ENCODE data around the gene PARD6G.

PARD6G gene

DNA sequence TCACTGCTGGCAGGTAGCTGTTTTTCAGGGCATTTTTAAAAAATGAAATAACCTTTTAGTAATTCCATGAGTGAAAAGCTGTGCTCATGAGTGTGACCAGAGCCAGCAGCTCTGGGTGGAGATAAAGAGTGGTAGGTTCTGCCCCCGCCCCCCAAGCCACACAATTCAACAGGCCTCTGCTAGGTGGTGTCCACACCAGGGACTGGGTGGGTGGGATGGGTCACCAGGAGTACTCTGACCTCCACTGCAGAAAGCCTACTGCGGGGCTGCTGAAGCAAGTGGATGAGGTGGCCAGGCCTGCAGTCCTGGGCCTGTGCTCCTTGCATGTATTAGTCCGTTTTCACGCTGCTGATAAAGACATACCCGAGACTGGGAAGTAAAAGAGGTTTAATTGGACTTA lies 15.3 kb downstream of the PARD6G start:
- H3K4me3 ChIP-seq (ENCODE audit: low read depth, low read length), result no peak overlapping the region
- TF ChIP-seq, protein P1, sequence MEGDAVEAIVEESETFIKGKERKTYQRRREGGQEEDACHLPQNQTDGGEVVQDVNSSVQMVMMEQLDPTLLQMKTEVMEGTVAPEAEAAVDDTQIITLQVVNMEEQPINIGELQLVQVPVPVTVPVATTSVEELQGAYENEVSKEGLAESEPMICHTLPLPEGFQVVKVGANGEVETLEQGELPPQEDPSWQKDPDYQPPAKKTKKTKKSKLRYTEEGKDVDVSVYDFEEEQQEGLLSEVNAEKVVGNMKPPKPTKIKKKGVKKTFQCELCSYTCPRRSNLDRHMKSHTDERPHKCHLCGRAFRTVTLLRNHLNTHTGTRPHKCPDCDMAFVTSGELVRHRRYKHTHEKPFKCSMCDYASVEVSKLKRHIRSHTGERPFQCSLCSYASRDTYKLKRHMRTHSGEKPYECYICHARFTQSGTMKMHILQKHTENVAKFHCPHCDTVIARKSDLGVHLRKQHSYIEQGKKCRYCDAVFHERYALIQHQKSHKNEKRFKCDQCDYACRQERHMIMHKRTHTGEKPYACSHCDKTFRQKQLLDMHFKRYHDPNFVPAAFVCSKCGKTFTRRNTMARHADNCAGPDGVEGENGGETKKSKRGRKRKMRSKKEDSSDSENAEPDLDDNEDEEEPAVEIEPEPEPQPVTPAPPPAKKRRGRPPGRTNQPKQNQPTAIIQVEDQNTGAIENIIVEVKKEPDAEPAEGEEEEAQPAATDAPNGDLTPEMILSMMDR (IDR thresholded peaks at IDR 0.05; ENCODE audit: borderline replicate concordance, insufficient read depth, low read depth, low read length), result no peak

DNA sequence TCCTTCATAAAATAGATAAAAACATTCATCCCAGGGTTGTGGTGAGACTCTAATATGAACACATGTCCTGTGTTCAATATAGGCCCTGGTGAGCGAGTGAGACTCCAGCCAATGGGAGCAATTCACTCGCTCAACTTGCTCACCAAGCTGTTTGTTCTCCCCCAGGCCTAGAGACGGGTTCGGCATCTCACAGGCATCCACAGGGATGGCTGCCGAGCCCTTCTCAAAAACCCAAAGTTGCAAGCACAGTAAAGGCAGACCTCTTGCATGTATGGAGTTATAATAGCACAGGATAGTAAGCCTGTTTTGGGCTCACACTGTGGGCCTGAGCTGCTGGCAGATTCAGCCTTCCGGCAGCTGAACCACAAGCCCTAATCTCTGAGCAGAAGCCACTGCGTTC lies 15.7 kb downstream of the PARD6G start:
- no peak overlapping the region for H3K4me3 ChIP-seq (ENCODE audit: low read depth, low read length)
- TF ChIP-seq, protein P1 (IDR thresholded peaks at IDR 0.05; ENCODE audit: borderline replicate concordance, insufficient read depth, low read depth, low read length), result no peak

DNA sequence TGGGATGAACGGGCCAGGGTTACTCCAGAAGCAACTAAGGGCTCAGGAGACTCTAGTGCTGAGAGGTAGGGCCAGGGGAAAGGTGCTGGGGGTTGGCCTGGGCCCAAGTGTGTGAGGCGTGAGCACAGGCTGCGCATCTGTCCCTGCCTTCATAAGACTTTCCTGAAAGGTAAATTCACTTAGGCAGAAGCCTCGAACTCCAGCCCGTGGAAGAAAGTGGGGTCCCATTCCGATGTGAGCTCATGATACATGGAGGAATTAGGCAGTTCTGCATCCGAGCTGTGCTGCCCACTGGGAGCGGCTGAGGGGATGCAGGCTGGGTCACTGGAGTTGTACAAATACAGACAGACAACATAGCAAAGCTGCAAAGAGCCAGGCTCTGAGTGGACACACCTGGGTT lies 16.2 kb downstream of the PARD6G start:
- TF ChIP-seq, protein P1 (IDR thresholded peaks at IDR 0.05; ENCODE audit: borderline replicate concordance, insufficient read depth, low read depth, low read length), result no peak

DNA sequence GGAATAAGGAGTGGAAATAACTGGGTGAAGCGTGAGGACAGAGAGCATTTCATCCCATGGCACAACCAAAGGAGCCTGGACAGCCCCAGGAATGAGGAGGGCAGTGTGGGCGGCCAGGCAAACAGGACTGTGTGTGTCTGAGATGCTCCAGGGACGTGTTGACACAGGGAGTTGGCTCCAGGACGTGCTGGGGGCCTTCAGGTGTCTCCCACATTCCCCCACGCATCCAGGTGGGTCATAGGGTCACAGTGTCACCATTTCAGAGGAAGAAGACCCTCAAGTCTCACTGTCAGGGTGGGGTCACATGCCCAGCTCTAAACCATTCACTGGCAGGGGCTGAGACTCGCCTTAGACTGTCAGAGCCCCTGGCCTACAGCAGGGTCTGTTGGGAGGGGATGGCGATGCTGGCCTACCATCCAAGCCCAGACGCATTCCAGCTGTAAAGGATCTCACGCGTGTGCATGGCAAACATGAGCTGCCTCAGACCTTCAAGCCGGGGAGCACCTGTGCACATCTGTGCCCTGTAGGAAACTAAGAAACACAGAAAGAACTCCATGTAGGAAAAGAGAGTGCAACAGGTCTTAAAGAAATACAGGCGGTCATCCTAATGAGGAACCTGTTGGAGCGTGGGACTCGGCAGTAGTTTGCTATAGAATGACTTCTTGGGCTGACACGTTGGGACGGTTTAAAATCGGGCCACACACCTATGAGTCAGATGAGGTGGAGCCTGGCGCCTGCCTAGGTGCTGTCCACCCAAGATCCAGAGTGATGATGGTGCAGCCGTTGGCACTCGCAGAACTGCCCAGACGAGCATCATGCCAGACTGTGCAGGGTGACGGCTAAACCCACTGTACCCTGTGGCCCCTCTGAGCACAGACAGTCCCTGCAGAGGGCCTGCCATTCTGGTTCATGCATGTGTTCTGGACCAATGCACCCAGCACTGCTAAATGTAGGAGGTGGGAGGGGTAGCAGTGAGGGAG lies 17.3 kb downstream of the PARD6G start:
- no peak overlapping the region for H3K4me3 ChIP-seq (ENCODE audit: low read depth, low read length)
- TF ChIP-seq, protein P1 (IDR thresholded peaks at IDR 0.05; ENCODE audit: borderline replicate concordance, insufficient read depth, low read depth, low read length), result no peak

More for the DNA sequence above, 16.2 kb downstream of the PARD6G start:
- no peak overlapping the region for H3K4me3 ChIP-seq (ENCODE audit: low read depth, low read length)

DNA sequence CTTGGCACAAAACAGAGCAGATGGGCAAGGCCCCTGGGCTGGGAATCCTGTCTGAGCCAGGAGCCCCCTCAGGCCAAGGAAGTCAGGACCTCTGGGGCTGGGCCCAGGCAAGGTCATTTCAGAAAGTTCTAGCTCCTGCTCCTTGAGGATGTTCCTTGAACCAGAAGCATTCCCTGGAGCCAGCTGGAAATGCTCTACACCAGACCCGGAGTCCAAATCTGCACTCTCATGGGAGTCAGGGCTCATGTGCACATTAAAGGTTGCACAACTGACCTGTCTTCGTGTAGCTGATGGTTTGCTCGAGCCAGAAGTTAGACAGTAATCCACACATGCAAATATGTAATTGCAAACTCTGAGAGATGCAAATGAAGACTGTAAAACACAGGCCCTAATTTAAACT lies 18.0 kb downstream of the PARD6G start:
- TF ChIP-seq, protein P1 (IDR thresholded peaks at IDR 0.05; ENCODE audit: borderline replicate concordance, insufficient read depth, low read depth, low read length), result no peak
- H3K4me3 ChIP-seq (ENCODE audit: low read depth, low read length), result no peak overlapping the region

DNA sequence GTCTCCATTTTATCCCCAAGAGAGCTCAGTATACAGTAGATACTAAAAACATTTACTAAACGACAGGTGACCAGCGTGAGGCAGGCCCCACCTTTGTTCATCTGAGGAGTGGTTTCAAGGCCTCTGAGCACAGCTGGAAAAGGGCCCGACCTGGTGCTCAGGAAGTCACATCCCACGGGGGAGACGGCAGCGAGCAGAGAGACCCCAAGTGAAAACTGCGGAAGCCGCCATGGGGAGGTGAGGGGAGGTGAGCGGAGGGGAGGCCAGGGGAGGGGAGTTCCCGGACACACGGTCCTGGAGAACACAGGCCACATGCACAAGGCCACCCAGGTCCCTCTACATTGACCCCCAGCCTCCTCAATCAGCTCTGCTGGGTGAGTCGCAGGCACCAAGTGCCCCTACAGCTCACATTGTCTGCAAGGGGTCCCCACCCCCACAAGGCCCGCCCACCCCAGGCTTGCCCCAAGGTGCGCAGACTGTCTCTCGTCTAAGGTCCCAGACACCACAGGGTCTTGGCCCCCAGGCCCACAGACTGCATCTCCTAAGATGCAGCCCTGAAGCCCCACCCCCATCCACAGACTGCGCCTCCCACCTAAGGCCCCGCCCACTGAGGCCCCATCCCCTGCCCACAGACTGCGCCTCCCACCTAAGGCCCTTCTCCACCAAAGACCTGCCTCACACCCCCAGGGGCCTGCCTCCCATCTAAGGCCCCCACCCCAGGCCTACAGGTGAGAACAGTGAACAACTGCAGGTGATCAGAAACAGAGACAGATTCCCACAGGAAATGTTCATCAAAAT lies 19.1 kb downstream of the PARD6G start:
- no peak overlapping the region for H3K4me3 ChIP-seq (ENCODE audit: low read depth, low read length)
- TF ChIP-seq, protein P1 (IDR thresholded peaks at IDR 0.05; ENCODE audit: borderline replicate concordance, insufficient read depth, low read depth, low read length), result no peak
